ENCODE measurements around the gene AMBP. TPM values are rescaled to one million over a fixed set of nuclear protein-coding genes. Genes with fewer than 3 reads are reported as not detected.

AMBP gene
- total and polyA plus RNA-seq, 7 donors, result 0.16 to 0.84 TPM; not detected in 5

- WGBS, 3 donors, result 87 to 88% (median 88%) methylated on average over 6 of the region's 6 CpGs
- no peak for DNase-seq
- intact Hi-C loops (cut with DNase I), result loop anchor here (2.0 to 5.0 kb wide), 2 partner anchors 209 to 211 kb away; no protein-coding TSS in a partner anchor
- no peak for ATAC-seq
- no peak overlapping the region for H3K27ac ChIP-seq
- no peak overlapping the region for H3K4me3 ChIP-seq
- no peak for TF ChIP-seq CTCF (IDR thresholded peaks at IDR 0.05)
- no peaks in the 10 kb centered on the region for H3K4me1 ChIP-seq
- no peaks in the 10 kb centered on the region for H3K9me3 ChIP-seq
- no peaks in the 10 kb centered on the region for H3K27me3 ChIP-seq (ENCODE audit: insufficient read depth in 3 of 3, low read length in 2 of 3)
- no peaks in the 10 kb centered on the region for H3K36me3 ChIP-seq (ENCODE audit: insufficient read depth in 1 of 2, low read depth in 1 of 2)
Measured at GRCh38 chr9:114081441-114082016, 3.4 kb upstream of the AMBP start.

GRCh38 chr9:114080773-114081440 is 2.8 kb upstream of the AMBP start:
- ATAC-seq (no peak), DNase-seq (no peak)
- intact Hi-C loops (cut with DNase I), result loop anchor here in 1 of 2 donors (5.0 kb wide), 1 partner anchor 211 kb away; no protein-coding TSS in a partner anchor
- Histone ChIP-seq H3K4me3 (no peak overlapping the region), H3K4me1 (no peaks in the 10 kb centered on the region), H3K27me3 (ENCODE audit: insufficient read depth in 3 of 3, low read length in 2 of 3) (peaks cover 0 to 2% (median 0%) of the 10 kb centered on the region in 3 donors), H3K36me3 (ENCODE audit: insufficient read depth in 1 of 2, low read depth in 1 of 2) (no peaks in the 10 kb centered on the region), H3K9me3 (no peaks in the 10 kb centered on the region), H3K27ac (no peak overlapping the region)
- WGBS, 3 donors, result 91 to 94% (median 91%) methylated on average over 7 of the region's 7 CpGs
- TF ChIP-seq CTCF (IDR thresholded peaks at IDR 0.05), result no peak

- Histone ChIP-seq H3K27ac (no peak overlapping the region), H3K4me3 (no peak overlapping the region), H3K27me3 (ENCODE audit: insufficient read depth in 3 of 3, low read length in 2 of 3) (peaks cover 0 to 2% (median 0%) of the 10 kb centered on the region in 3 donors), H3K9me3 (no peaks in the 10 kb centered on the region), H3K4me1 (no peaks in the 10 kb centered on the region), H3K36me3 (ENCODE audit: insufficient read depth in 1 of 2, low read depth in 1 of 2) (no peaks in the 10 kb centered on the region)
- TF ChIP-seq CTCF (IDR thresholded peaks at IDR 0.05), result no peak
- no peak for DNase-seq
- no peak for ATAC-seq
- intact Hi-C loops (cut with DNase I), result loop anchor here in 1 of 2 donors (5.0 kb wide), 1 partner anchor 212 kb away; no protein-coding TSS in a partner anchor
- 89 to 91% (median 91%) methylated on average over 5 of the region's 5 CpGs for WGBS, 3 donors
Measured at GRCh38 chr9:114080195-114080772, 2.2 kb upstream of the AMBP start.

GRCh38 chr9:114078781-114079156 is 669 bp upstream of the AMBP start:
- H3K4me3 ChIP-seq, result no peak overlapping the region
- no peak overlapping the region for H3K27ac ChIP-seq
- intact Hi-C loops (cut with DNase I), result no loop called here
- peaks cover 0 to 2% (median 0%) of the 10 kb centered on the region in 3 donors for H3K27me3 ChIP-seq (ENCODE audit: insufficient read depth in 3 of 3, low read length in 2 of 3)
- 70 to 73% (median 72%) methylated on average over 7 of the region's 7 CpGs for WGBS, 3 donors
- DNase-seq (no peak), ATAC-seq (no peak)
- no peaks in the 10 kb centered on the region for H3K4me1 ChIP-seq
- H3K9me3 ChIP-seq, result no peaks in the 10 kb centered on the region
- H3K36me3 ChIP-seq (ENCODE audit: insufficient read depth in 1 of 2, low read depth in 1 of 2), result no peaks in the 10 kb centered on the region
- TF ChIP-seq CTCF (IDR thresholded peaks at IDR 0.05), result no peak
